ENCODE data around the gene LRRC46.

- TF ChIP-seq POLR2A (IDR thresholded peaks at IDR 0.05) (no peak), CTCF (IDR thresholded peaks at IDR 0.05) (no peak)
Measured at GRCh38 chr17:47807421-47807820, 24.0 kb upstream of the LRRC46 start.

Measured in uterus (tissue), 2 donors.